SK-N-SH treated with all-trans-retinoic acid at 6 μM for 48 hours (cell line): ENCODE data around the gene TMEM52B.

ENCODE experiments used
- ARNTL ChIP-seq: fragments of 450-650 bp; formaldehyde crosslinking; IDR thresholded peaks from 2 replicates; pipeline ENCODE4 v1.5.0; 2020; ENCODE audit warnings: low read depth, mild to moderate bottlenecking, moderate library complexity, borderline replicate concordance
- BACH2 ChIP-seq: fragments of 250-450 bp; sonication (Bioruptor Pico); IDR thresholded peaks from 2 replicates; pipeline ENCODE4 v1.9.0; 2021; ENCODE audit warnings: mild to moderate bottlenecking, borderline replicate concordance
- CSRNP3 ChIP-seq: fragments of 250-450 bp; sonication (Bioruptor Pico); IDR thresholded peaks from 2 replicates; pipeline ENCODE4 v1.5.1; 2021; ENCODE audit warnings: mild to moderate bottlenecking, moderate library complexity
- ZFP3 ChIP-seq: fragments of 250-450 bp; sonication (Bioruptor Pico); IDR thresholded peaks from 2 replicates; pipeline ENCODE4 v1.5.0; 2020; ENCODE audit warnings: mild to moderate bottlenecking, moderate library complexity
- ZNF565 ChIP-seq: fragments of 450-650 bp; formaldehyde crosslinking; conservative IDR thresholded peaks from 2 replicates; pipeline ENCODE4 v1.5.0; 2020; ENCODE audit warnings: low read depth, mild to moderate bottlenecking, moderate library complexity

- no peak for TF ChIP-seq ZNF565 (CRISPR knock-in tag)
- no peak for TF ChIP-seq CSRNP3 (CRISPR knock-in tag)
- TF ChIP-seq BACH2 (CRISPR knock-in tag) = no peak
- TF ChIP-seq ZFP3 = no peak
- TF ChIP-seq ARNTL (CRISPR knock-in tag) = no peak
Measured at GRCh38 chr12:10159280-10159679, 19.6 kb upstream of the TMEM52B start.
